GM12865 (cell line): ENCODE measurements around the gene ALKBH8.
A peak's percentile ranks its signal among the peaks of the same experiment; 100 is the strongest.

Experiments used
- DNase-seq: peaks from one replicate; pipeline ENCODE4 v3.0.0; 2010; ENCODE audit warnings: low read depth
- H3K4me3 ChIP-seq: 2 replicates; pipeline ENCODE4 v1.5.1; 2011; ENCODE audit warnings: mild to moderate bottlenecking, low read depth, low read length, control low read depth
- TF ChIP-seq, protein P1 (sequence below): IDR thresholded peaks from 2 replicates; pipeline ENCODE4 v1.5.1; 2011; ENCODE audit warnings: low read length, control low read depth, low read depth, inconsistent platforms; ENCODE audit not compliant: insufficient read depth; ENCODE audit errors: missing control alignments

Gene ALKBH8

DNA sequence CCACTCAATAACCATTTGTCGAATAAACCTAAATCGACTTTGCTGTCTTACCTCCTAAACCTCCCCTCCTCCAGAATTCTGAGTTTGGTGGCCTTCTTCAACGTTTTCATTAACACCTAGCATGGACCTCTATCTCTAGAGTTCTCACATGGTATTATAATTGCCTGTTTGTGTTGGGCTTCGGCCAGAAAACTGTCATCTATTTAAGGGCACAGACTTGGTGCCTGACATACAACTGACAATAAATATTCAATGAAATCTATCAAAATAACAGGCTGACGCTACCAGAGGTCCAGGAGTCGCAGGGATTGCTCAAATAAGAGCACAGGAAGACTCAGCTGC is 687 bp downstream of the ALKBH8 start:
- DNase-seq: no peak
- TF ChIP-seq, protein P1, sequence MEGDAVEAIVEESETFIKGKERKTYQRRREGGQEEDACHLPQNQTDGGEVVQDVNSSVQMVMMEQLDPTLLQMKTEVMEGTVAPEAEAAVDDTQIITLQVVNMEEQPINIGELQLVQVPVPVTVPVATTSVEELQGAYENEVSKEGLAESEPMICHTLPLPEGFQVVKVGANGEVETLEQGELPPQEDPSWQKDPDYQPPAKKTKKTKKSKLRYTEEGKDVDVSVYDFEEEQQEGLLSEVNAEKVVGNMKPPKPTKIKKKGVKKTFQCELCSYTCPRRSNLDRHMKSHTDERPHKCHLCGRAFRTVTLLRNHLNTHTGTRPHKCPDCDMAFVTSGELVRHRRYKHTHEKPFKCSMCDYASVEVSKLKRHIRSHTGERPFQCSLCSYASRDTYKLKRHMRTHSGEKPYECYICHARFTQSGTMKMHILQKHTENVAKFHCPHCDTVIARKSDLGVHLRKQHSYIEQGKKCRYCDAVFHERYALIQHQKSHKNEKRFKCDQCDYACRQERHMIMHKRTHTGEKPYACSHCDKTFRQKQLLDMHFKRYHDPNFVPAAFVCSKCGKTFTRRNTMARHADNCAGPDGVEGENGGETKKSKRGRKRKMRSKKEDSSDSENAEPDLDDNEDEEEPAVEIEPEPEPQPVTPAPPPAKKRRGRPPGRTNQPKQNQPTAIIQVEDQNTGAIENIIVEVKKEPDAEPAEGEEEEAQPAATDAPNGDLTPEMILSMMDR: no peak
- peak overlapping the region; percentile 86 for H3K4me3 ChIP-seq

DNA sequence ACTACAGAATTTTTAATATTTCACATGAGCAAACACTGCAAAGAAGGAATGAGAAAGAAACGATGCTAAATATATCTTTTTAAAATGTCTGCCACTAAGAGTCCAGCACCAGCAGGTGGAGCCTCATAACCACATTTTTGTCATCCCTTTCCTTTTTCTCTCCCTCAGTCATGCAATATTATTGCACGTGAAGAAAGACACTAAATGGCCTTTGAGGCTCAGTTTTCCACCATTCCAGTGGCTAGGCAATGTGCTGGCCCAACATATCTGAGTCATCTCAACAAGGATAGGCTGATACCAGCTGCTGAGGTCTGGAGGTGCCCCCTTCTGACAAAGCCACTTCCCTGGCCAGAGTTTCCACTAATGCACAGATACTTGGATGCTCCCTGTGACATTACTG is 1.8 kb downstream of the ALKBH8 start:
- TF ChIP-seq, protein P1: peak; percentile 60
- no peak overlapping the region; the same call in 1 of the 2 replicates for H3K4me3 ChIP-seq
- DNase-seq: peak; percentile 64

DNA sequence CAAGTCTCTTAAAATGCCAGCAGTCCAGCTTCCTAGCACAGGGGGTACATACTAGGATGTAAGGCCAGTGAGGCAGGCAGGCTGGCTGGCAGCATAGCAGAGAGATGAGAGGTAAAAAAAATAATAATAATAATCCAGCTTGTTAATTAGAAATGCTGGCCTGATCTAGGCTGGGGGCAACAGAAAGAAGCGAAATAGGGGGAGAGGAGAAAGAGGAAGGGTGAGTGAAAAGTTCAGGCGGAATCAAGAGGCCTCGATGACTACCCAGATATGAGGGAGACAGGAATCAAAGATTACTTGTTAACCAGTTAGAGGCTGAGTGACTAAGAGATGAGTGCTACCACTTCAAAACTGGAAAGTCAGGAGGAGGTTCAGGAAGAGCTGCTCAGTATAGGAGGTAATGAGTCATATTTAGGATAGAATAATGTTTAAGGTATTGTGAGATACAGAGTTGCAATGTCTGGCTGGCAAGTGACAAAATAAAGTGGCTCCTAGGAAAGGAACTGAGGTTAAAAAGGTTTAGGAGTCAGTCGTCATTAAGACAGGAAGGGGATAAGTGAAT is 2.8 kb downstream of the ALKBH8 start:
- TF ChIP-seq, protein P1: no peak

DNA sequence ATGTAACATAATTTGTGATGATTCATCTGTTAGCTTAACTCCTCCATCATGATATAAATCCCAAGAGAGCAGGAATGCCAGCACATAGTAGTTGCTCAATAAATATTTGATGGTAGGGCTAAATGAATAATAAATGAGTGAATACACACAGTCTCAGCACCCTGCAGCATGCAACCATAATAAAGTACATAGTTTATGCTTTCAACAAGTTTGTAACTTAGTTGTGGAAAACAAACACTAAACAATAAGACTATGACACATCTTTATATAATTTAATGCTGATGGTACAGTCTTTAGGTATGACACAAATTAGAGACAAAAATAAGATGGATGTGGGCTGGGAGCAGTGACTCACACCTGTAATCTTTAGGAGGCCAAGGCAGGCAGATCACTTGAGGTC is 3.8 kb downstream of the ALKBH8 start:
- H3K4me3 ChIP-seq: no peak overlapping the region
- TF ChIP-seq, protein P1: no peak
- DNase-seq: no peak

More for the DNA sequence above, 2.8 kb downstream of the ALKBH8 start:
- no peak overlapping the region for H3K4me3 ChIP-seq
- DNase-seq: no peak

DNA sequence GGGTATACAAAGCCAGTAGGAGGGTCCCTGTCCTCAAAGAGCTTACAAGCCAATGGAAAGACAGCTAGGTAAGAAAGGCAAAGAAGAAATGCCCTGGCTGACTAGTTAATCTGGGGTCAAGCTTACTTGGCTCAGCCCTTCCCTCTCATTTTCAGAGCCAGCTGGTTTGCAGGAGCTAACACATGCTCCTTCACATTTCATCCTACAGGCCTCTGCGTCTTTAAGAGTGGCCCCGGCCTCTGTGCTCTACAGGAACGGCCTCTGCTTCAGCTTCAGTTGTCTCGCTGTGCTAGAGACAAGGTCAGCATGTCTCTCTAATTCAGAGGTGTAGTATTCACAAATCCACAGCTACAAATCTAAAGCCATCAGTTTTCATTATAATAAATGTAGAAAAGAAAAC is 15.2 kb downstream of the ALKBH8 start:
- TF ChIP-seq, protein P1: no peak
- no peak overlapping the region for H3K4me3 ChIP-seq
- DNase-seq: no peak

DNA sequence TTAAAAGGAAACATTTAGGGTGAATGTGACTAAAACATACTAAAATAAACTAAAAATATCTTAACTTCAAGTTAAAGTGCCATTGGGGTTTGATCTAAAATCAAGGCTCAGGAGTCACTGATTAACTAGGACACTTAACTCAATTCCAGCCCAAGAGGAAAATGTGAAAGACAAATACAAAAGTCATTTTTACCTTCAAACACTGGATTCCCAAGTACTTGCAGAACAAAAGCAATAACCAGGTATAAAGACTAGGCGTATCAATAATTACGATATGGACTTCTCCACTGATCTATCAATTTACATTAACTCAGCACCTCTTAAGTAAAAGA is 15.6 kb downstream of the ALKBH8 start:
- no peak overlapping the region for H3K4me3 ChIP-seq
- DNase-seq: no peak
- TF ChIP-seq, protein P1: no peak

DNA sequence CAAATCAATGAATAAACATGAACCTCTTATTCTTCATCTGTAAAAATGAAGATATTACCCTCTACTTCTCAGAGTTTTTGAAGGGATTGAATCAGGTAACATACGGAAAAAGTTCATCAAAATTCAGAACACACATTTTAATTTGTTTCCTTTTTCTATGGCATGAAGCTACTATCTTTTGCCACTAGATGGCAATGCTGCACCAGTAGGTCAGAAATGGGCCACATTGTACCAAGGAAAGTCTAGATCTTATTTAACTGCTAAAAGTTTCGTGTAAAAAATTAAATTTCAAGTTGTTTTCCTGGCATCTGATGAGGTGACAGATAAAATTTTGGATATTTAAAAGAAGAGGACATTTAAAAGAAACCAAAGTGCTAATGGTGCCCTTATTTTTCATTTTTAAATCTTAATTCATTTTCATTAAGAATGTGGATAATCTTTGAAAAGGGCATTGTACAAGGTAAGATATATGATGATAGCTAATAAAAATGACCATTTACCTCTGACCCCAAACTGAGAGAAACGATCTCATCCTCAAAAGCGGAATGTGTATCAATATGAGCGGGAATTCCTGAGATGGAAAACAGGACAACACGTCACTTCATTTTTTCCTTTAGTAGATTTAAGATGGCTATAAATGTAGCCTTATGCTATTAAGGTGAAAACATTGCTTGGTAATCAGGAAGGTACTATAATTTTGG is 16.1 kb downstream of the ALKBH8 start:
- H3K4me3 ChIP-seq: no peak overlapping the region
- DNase-seq: peak; percentile 51
- TF ChIP-seq, protein P1: peak; percentile 70
